Measurements from ENCODE around the gene ZNF384. TPM values are rescaled to one million over a fixed set of nuclear protein-coding genes. Genes with fewer than 3 reads are reported as not detected.

Gene ZNF384
- total and polyA plus RNA-seq, 3 donors from 2014 or later: 78.5 to 94.9 (median 85.1) TPM

DNA sequence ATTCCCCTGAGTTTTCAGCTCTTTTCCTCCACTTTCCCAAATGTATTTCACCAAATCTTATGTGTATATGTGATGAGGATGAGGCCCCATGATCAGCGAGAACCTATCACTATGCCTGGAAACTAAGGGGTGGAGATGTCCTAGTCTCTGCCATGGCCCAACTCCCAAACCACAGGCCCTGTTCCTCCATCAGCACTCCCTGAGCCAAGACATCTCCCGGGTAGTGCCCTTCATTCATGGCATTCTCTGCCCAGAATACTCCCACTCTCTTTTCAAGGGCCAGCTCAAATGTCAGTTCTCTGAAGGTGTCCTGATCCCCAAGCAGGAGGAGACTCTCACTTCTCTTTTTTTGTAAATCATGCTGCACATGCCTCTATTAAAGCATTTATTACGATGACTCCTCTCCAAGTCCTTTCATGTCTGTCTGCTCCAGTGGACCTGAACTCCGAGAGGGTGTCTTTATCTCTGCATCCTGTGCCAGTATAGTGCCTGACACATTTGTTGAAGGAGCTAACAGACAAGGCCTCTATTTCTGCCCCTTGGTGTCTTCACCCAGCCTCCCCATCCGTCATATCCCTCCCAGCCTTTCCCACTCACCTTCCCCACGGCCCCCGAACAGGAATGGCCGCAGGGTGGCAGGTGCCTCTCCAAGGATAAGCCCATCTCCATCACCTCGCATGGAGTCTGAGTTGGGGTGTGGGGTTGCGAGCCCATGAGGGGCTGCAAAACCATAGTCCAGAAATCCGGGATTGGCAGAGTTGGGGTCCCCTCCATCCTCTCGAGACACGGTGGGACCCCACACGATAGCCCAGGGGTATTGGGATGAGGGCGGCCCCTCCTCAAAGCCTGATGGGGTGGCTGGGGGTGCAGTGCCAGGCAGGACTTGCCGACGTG, 7.8 kb upstream of the ZNF384 start:
- no peak for TF ChIP-seq POLR2A (IDR thresholded peaks at IDR 0.05)
- TF ChIP-seq, protein P1, sequence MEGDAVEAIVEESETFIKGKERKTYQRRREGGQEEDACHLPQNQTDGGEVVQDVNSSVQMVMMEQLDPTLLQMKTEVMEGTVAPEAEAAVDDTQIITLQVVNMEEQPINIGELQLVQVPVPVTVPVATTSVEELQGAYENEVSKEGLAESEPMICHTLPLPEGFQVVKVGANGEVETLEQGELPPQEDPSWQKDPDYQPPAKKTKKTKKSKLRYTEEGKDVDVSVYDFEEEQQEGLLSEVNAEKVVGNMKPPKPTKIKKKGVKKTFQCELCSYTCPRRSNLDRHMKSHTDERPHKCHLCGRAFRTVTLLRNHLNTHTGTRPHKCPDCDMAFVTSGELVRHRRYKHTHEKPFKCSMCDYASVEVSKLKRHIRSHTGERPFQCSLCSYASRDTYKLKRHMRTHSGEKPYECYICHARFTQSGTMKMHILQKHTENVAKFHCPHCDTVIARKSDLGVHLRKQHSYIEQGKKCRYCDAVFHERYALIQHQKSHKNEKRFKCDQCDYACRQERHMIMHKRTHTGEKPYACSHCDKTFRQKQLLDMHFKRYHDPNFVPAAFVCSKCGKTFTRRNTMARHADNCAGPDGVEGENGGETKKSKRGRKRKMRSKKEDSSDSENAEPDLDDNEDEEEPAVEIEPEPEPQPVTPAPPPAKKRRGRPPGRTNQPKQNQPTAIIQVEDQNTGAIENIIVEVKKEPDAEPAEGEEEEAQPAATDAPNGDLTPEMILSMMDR (IDR thresholded peaks at IDR 0.05): no peak
- DNase-seq: no peak
- Histone ChIP-seq H3K4me1 (peaks cover 10% of the 10 kb centered on the region), H3K36me3 (ENCODE audit: low read depth, missing control alignments) (no peaks in the 10 kb centered on the region), H3K4me3 (no peak overlapping the region), H3K9me3 (no peaks in the 10 kb centered on the region), H3K27ac (no peak overlapping the region), H3K27me3 (no peaks in the 10 kb centered on the region)
- WGBS, 2 donors: 73 to 83% methylated on average over 11 to 17 of the region's 17 CpGs
- intact Hi-C loops (cut with DNase I; ENCODE audit: low total_unique reads): no loop called here

DNA sequence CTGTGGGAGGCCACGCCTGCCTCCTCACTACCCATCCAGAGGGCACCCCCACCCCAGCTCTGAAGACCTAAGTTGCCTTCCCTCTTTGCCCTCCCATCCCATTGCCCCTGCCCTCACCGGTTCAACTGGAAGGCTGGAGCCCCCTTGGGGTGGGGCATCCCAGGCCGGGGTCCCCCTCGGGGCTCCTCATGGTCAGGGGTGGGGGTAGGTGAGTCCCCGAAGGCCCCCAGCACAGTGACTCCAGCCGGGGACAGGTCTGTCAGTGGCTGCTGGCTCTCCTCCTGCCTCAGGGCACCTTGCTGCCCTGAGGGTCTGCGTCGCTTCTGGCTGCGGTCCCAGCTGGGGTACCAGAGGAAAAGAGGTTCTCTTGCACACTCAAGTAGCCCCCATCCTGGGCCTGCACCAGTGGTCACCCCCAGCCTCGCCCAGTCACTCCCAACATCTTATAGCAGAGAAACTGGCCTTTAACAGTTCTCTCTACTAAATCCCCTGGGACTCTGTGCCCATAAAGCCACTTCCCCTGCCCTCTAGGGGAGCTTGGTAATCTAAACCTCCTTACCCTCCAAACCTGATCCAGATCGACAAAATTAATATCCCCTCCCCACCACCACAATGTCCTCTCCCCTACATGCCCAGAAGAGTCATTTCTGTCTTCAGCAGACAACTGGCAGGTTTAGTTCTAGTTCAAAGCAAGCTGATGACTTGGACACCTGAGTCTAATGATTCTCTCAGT, 6.3 kb upstream of the ZNF384 start:
- no peak for DNase-seq
- Histone ChIP-seq H3K4me3 (no peak overlapping the region), H3K36me3 (ENCODE audit: low read depth, missing control alignments) (no peaks in the 10 kb centered on the region), H3K4me1 (peaks cover 8% of the 10 kb centered on the region), H3K27ac (no peak overlapping the region), H3K27me3 (no peaks in the 10 kb centered on the region), H3K9me3 (no peaks in the 10 kb centered on the region)
- intact Hi-C loops (cut with DNase I; ENCODE audit: low total_unique reads): no loop called here
- TF ChIP-seq, protein P1 (IDR thresholded peaks at IDR 0.05): no peak
- TF ChIP-seq POLR2A (IDR thresholded peaks at IDR 0.05): no peak
- WGBS, 2 donors: 72 to 82% methylated on average over 9 to 11 of the region's 11 CpGs

DNA sequence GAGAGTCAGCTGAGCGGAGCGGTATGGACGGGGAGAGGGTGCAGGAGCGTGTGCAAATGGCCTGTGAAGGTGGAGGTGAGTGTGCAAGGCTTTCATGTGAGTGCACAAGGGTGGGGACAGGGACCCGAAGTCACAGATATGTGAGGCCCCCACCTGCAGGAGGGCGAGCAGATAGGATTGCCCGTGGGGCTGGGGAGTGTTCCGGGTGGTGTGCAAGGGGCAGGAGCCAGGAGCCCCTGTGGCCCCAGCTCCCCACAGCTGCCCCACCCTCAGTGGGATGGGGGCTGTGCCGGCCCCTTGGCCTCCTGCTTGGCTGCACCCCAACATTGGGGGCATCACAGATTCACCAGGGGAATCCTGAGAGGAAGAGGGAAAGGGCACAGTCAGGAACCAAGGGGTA, 5.5 kb upstream of the ZNF384 start:
- Histone ChIP-seq H3K4me1 (peaks cover 5% of the 10 kb centered on the region), H3K36me3 (ENCODE audit: low read depth, missing control alignments) (no peaks in the 10 kb centered on the region), H3K9me3 (no peaks in the 10 kb centered on the region), H3K27ac (no peak overlapping the region), H3K27me3 (no peaks in the 10 kb centered on the region), H3K4me3 (no peak overlapping the region)
- intact Hi-C loops (cut with DNase I; ENCODE audit: low total_unique reads): no loop called here
- TF ChIP-seq, protein P1 (IDR thresholded peaks at IDR 0.05): no peak
- no peak for TF ChIP-seq POLR2A (IDR thresholded peaks at IDR 0.05)
- DNase-seq: no peak
- 83% methylated on average over 9 of the region's 9 CpGs for WGBS, 2 donors

DNA sequence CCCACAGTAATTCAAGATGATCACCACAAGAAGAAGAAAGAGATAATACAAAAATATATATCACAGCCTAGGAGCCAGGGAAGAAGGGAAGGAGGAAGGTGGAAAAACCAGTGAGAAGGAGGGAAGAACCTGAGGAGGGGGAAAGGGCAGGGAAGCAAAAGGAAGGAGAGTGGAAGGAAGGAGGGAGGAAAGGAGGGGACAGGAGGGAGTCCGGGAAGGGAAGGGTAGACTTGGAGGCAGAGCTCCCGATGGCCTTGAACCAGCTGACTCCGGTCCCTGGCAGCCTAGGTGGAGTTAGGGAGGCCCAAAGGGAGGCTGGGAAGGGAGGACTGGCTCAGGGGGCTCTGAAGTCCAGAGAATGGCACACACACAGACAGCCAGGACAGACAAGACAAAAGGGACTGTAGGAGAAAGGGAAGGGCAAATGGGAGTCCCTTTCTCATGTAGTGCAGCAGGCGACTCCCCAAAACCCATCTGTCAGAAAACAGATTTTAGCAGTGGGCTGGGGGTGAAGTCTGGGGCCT, 4.7 kb upstream of the ZNF384 start:
- no peaks in the 10 kb centered on the region for H3K9me3 ChIP-seq
- H3K4me1 ChIP-seq: peaks cover 5% of the 10 kb centered on the region
- intact Hi-C loops (cut with DNase I; ENCODE audit: low total_unique reads): no loop called here
- WGBS, 2 donors: 60 to 64% methylated on average over 4 of the region's 4 CpGs
- no peak for TF ChIP-seq POLR2A (IDR thresholded peaks at IDR 0.05)
- TF ChIP-seq, protein P1 (IDR thresholded peaks at IDR 0.05): no peak
- no peaks in the 10 kb centered on the region for H3K36me3 ChIP-seq (ENCODE audit: low read depth, missing control alignments)
- no peak for DNase-seq
- H3K27me3 ChIP-seq: no peaks in the 10 kb centered on the region
- no peak overlapping the region for H3K4me3 ChIP-seq
- no peak overlapping the region for H3K27ac ChIP-seq

Measured in testis (tissue), 3 donors.